DOHH2 (cell line): ENCODE data around the gene ZPLD1.

Experiments used
- H3F3A ChIP-seq: fragments of 200-600 bp; sonication (generic), shearing (Covaris generic); 2 replicates; pipeline ENCODE4 v1.6.0; 2016; ENCODE audit warnings: antibody characterized with exemption, mild to moderate bottlenecking; ENCODE audit not compliant: control insufficient read depth, insufficient read depth
- H3K27ac ChIP-seq: fragments of 200-600 bp; sonication (generic); 2 replicates; pipeline ENCODE4 v1.5.1; 2014; ENCODE audit warnings: low read depth, mild to moderate bottlenecking, low read length, moderate library complexity
- H3K27me3 ChIP-seq: fragments of 200-600 bp; sonication (generic); 2 replicates; pipeline ENCODE4 v1.6.1; 2014; ENCODE audit warnings: mild to moderate bottlenecking, low read length, mixed read lengths; ENCODE audit not compliant: control insufficient read depth
- H3K36me3 ChIP-seq: fragments of 200-600 bp; sonication (generic); 2 replicates; pipeline ENCODE4 v1.6.1; 2014; ENCODE audit warnings: mild to moderate bottlenecking, low read length, moderate library complexity, mixed read lengths; ENCODE audit not compliant: control insufficient read depth
- H3K4me1 ChIP-seq: fragments of 200-600 bp; sonication (generic); 2 replicates; pipeline ENCODE4 v1.6.1; 2014; ENCODE audit warnings: mild to moderate bottlenecking, low read length, mixed read lengths; ENCODE audit not compliant: control insufficient read depth
- H3K4me2 ChIP-seq: fragments of 200-600 bp; sonication (generic); 2 replicates; pipeline ENCODE4 v1.6.0; 2014; ENCODE audit warnings: mild to moderate bottlenecking, low read length, moderate library complexity
- H3K4me3 ChIP-seq: fragments of 200-600 bp; sonication (generic); 2 replicates; pipeline ENCODE4 v1.5.1; 2014; ENCODE audit warnings: mild to moderate bottlenecking, low read length, mixed read lengths
- H3K79me2 ChIP-seq: fragments of 200-600 bp; sonication (generic); 2 replicates; pipeline ENCODE4 v1.6.1; 2014; ENCODE audit warnings: mild to moderate bottlenecking, low read length, mixed read lengths; ENCODE audit not compliant: control insufficient read depth
- H3K9me2 ChIP-seq: fragments of 200-600 bp; sonication (generic); replicated peaks from 2 replicates; pipeline ENCODE4 v1.6.1; 2014; ENCODE audit warnings: mild to moderate bottlenecking, low read length, mixed read lengths; ENCODE audit not compliant: control insufficient read depth
- H3K9me3 ChIP-seq: fragments of 200-600 bp; sonication (generic); 2 replicates; pipeline ENCODE4 v1.6.1; 2014; ENCODE audit warnings: antibody characterized with exemption, low read length, mixed read lengths; ENCODE audit not compliant: control insufficient read depth, insufficient read depth
- H4K20me1 ChIP-seq: fragments of 200-600 bp; sonication (generic); 2 replicates; pipeline ENCODE4 v1.6.0; 2014; ENCODE audit warnings: low read depth, mild to moderate bottlenecking, antibody characterized with exemption, low read length, moderate library complexity; ENCODE audit not compliant: control insufficient read depth, insufficient read depth
- CTCF ChIP-seq: fragments of 200-600 bp; sonication (generic); IDR thresholded peaks from one replicate; pipeline ENCODE4 v1.5.1; 2014; ENCODE audit warnings: antibody characterized with exemption, mild to moderate bottlenecking, low read depth, low read length; ENCODE audit not compliant: poor library complexity, severe bottlenecking
- EZH2phosphoT487 ChIP-seq: fragments of 200-600 bp; sonication (generic); IDR thresholded peaks from 2 replicates; pipeline ENCODE4 v1.6.1; 2017; ENCODE audit warnings: borderline replicate concordance, mild to moderate bottlenecking, antibody characterized with exemption, low read length, moderate library complexity, mixed read lengths

The ZPLD1 gene

GRCh38 chr3:102451543-102451942 is 16.7 kb downstream of the ZPLD1 start:
- no peak overlapping the region for H3K27ac ChIP-seq
- H3K27me3 ChIP-seq, result no peaks in the 10 kb centered on the region
- H3K9me2 ChIP-seq, result no peaks in the 10 kb centered on the region
- H3K36me3 ChIP-seq, result no peaks in the 10 kb centered on the region
- no peaks in the 10 kb centered on the region for H4K20me1 ChIP-seq
- H3K79me2 ChIP-seq, result no peaks in the 10 kb centered on the region
- no peaks in the 10 kb centered on the region for H3K4me1 ChIP-seq
- no peaks in the 10 kb centered on the region for H3K9me3 ChIP-seq
- TF ChIP-seq CTCF (no peak), EZH2phosphoT487 (no peak)
- no peaks in the 10 kb centered on the region for H3F3A ChIP-seq
- H3K4me3 ChIP-seq, result no peak overlapping the region
- H3K4me2 ChIP-seq, result no peak overlapping the region

GRCh38 chr3:102454181-102454580 is 19.4 kb downstream of the ZPLD1 start:
- Histone ChIP-seq H4K20me1 (no peaks in the 10 kb centered on the region), H3K4me2 (no peak overlapping the region), H3K4me3 (no peak overlapping the region), H3K27me3 (no peaks in the 10 kb centered on the region), H3K36me3 (no peaks in the 10 kb centered on the region), H3K9me2 (no peaks in the 10 kb centered on the region), H3K79me2 (no peaks in the 10 kb centered on the region), H3K27ac (no peak overlapping the region), H3K4me1 (no peaks in the 10 kb centered on the region), H3K9me3 (no peaks in the 10 kb centered on the region), H3F3A (no peaks in the 10 kb centered on the region)
- TF ChIP-seq CTCF, result no peak
- no peak for TF ChIP-seq EZH2phosphoT487

GRCh38 chr3:102457644-102458043 is 22.8 kb downstream of the ZPLD1 start:
- Histone ChIP-seq H4K20me1 (no peaks in the 10 kb centered on the region), H3F3A (no peaks in the 10 kb centered on the region), H3K9me3 (no peaks in the 10 kb centered on the region), H3K4me3 (no peak overlapping the region), H3K4me1 (no peaks in the 10 kb centered on the region), H3K4me2 (no peak overlapping the region), H3K79me2 (no peaks in the 10 kb centered on the region), H3K36me3 (no peaks in the 10 kb centered on the region), H3K27ac (no peak overlapping the region), H3K27me3 (no peaks in the 10 kb centered on the region), H3K9me2 (no peaks in the 10 kb centered on the region)
- TF ChIP-seq EZH2phosphoT487 (no peak), CTCF (no peak)

GRCh38 chr3:102460579-102460978 is 25.8 kb downstream of the ZPLD1 start:
- no peak overlapping the region for H3K4me3 ChIP-seq
- no peaks in the 10 kb centered on the region for H3K36me3 ChIP-seq
- H3K79me2 ChIP-seq, result no peaks in the 10 kb centered on the region
- no peak overlapping the region for H3K27ac ChIP-seq
- H3K27me3 ChIP-seq, result no peaks in the 10 kb centered on the region
- H3K9me3 ChIP-seq, result no peaks in the 10 kb centered on the region
- no peak for TF ChIP-seq EZH2phosphoT487
- TF ChIP-seq CTCF, result no peak
- H3F3A ChIP-seq, result no peaks in the 10 kb centered on the region
- H3K4me1 ChIP-seq, result no peaks in the 10 kb centered on the region
- no peaks in the 10 kb centered on the region for H3K9me2 ChIP-seq
- no peaks in the 10 kb centered on the region for H4K20me1 ChIP-seq
- H3K4me2 ChIP-seq, result no peak overlapping the region
